A673 (cell line): ENCODE measurements around the gene SPAG16. TPM values are rescaled to one million over a fixed set of nuclear protein-coding genes. Genes with fewer than 3 reads are reported as not detected.

Experiments used
- BruUV-seq: library from RNA; stranded (reverse); fragments of 400-500 nt; replicated peaks from 2 replicates; lab custom pipeline; 2021; lab: Mats Ljungman, UMichigan
- CTCF ChIA-PET: fragments of 300-600 bp; sonication (Branson Sonifier 250); formaldehyde crosslinking; loops from one replicate; lab custom pipeline; 2022; ENCODE audit warnings: antibody characterized with exemption; lab: Charles Lee
- POLR2A ChIA-PET: fragments of 300-600 bp; sonication (Branson Sonifier 250); formaldehyde crosslinking; loops from one replicate; lab custom pipeline; 2022; ENCODE audit warnings: antibody characterized with exemption; ENCODE audit not compliant: low non-redundant PET; lab: Charles Lee
- DNase-seq: peaks from one replicate; pipeline ENCODE4 v3.0.0-alpha.2; 2015; ENCODE audit warnings: low spot score
- H3K27ac ChIP-seq: fragments of 200-600 bp; sonication (generic); 2 replicates; pipeline ENCODE4 v1.5.1; 2016; ENCODE audit warnings: mixed run types, low read depth, mild to moderate bottlenecking, mixed read lengths, antibody characterized with exemption, low read length; ENCODE audit not compliant: poor library complexity, severe bottlenecking
- H3K27me3 ChIP-seq: fragments of 200-600 bp; sonication (generic); replicated peaks from 2 replicates; pipeline ENCODE4 v1.6.1; 2017; ENCODE audit warnings: mixed run types, low read depth, mild to moderate bottlenecking, mixed read lengths, antibody characterized with exemption, low read length; ENCODE audit not compliant: insufficient read depth, poor library complexity
- H3K36me3 ChIP-seq: fragments of 200-600 bp; sonication (generic); 2 replicates; pipeline ENCODE4 v1.6.1; 2016; ENCODE audit warnings: mixed run types, mild to moderate bottlenecking, mixed read lengths, antibody characterized with exemption, low read length; ENCODE audit not compliant: insufficient read depth, poor library complexity, severe bottlenecking
- H3K4me1 ChIP-seq: fragments of 200-600 bp; sonication (generic); 2 replicates; pipeline ENCODE4 v1.6.1; 2017; ENCODE audit warnings: mixed run types, mild to moderate bottlenecking, mixed read lengths, antibody characterized with exemption, low read length; ENCODE audit not compliant: insufficient read depth, poor library complexity, severe bottlenecking
- H3K4me3 ChIP-seq: fragments of 200-600 bp; sonication (generic); 2 replicates; pipeline ENCODE4 v1.5.1; 2016; ENCODE audit warnings: low read depth, mixed run types, mild to moderate bottlenecking, mixed read lengths, low read length; ENCODE audit not compliant: poor library complexity, severe bottlenecking
- H3K9me3 ChIP-seq: fragments of 200-600 bp; sonication (generic); 2 replicates; pipeline ENCODE4 v1.6.1; 2016; ENCODE audit warnings: mixed run types, low read depth, mild to moderate bottlenecking, mixed read lengths, antibody characterized with exemption, low read length; ENCODE audit not compliant: poor library complexity, severe bottlenecking
- EZH2 ChIP-seq: fragments of 200-600 bp; sonication (generic); IDR thresholded peaks from 2 replicates; pipeline ENCODE4 v1.6.1; 2017; ENCODE audit warnings: borderline replicate concordance, low read depth, mild to moderate bottlenecking, mixed read lengths, antibody characterized with exemption, low read length; ENCODE audit not compliant: poor library complexity, severe bottlenecking
- intact Hi-C: fragments of 100-400 bp; cut with micrococcal nuclease; formaldehyde crosslinking; loops from one replicate; pipeline ENCODE4 v1.10.0; 2022; ENCODE audit not compliant: unreplicated experiment
- total RNA-seq: library from RNA; stranded (reverse); gene quantifications from 2 replicates; pipeline ENCODE4 v1.2.3, GENCODE V29; 2021
- TF ChIP-seq, protein P1 (sequence below): fragments of 300-800, 200-600 bp; sonication (generic); conservative IDR thresholded peaks from 2 replicates; pipeline ENCODE4 v1.5.1; 2017; ENCODE audit warnings: low read depth, mild to moderate bottlenecking, antibody characterized with exemption, low read length, moderate library complexity, mixed read lengths

SPAG16 gene
- total RNA-seq, 1 experiment from 2014 or later = 13.1 TPM

DNA sequence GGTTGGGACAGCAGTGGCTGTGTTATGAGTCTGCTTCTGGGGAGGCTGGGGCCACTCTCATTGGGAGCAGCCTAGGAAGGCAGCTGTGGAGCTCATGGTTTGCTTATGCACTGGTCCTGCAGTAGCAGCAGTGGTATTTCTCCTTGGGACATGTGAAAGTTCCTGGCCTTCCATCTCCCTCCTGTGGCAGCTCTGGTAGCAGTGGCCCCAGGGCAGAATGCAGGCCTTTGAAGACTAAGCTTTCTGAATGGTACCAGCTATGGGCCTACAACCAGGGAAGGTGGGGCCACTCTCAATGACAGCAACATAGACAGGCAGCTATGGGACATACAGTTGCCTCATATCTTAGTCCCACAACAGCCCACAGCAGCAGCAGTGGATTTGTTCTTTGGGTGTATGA lies 1009.3 kb downstream of the SPAG16 start:
- ChIA-PET POLR2A (no interaction called here), CTCF (no interaction called here)
- Histone ChIP-seq H3K4me1 (no peaks in the 10 kb centered on the region), H3K27ac (no peak overlapping the region), H3K9me3 (peaks cover 5% of the 10 kb centered on the region), H3K36me3 (no peaks in the 10 kb centered on the region), H3K4me3 (no peak overlapping the region), H3K27me3 (no peaks in the 10 kb centered on the region)
- no peak for DNase-seq
- BruUV-seq = no TSS peak
- TF ChIP-seq EZH2 = no peak
- TF ChIP-seq, protein P1, sequence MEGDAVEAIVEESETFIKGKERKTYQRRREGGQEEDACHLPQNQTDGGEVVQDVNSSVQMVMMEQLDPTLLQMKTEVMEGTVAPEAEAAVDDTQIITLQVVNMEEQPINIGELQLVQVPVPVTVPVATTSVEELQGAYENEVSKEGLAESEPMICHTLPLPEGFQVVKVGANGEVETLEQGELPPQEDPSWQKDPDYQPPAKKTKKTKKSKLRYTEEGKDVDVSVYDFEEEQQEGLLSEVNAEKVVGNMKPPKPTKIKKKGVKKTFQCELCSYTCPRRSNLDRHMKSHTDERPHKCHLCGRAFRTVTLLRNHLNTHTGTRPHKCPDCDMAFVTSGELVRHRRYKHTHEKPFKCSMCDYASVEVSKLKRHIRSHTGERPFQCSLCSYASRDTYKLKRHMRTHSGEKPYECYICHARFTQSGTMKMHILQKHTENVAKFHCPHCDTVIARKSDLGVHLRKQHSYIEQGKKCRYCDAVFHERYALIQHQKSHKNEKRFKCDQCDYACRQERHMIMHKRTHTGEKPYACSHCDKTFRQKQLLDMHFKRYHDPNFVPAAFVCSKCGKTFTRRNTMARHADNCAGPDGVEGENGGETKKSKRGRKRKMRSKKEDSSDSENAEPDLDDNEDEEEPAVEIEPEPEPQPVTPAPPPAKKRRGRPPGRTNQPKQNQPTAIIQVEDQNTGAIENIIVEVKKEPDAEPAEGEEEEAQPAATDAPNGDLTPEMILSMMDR = no peak
- intact Hi-C loops = no loop called here

DNA sequence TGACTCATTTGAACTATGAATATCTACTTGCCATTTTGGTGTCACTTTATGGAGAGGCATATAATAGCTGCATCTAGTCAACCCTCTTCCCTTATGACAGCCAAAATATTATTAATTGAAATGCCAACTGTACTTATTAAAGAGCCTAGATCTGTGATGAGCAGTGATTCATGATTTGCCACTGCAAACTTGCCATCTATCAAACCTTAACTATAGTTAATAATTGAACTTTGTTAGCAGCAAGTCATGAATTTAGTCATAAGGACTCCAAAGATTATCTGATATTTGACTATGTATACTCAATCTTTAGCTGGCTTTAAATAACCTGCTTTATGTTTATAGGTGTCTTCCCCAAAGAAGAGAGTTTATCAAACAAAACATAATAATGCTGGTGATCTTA lies 1010.2 kb downstream of the SPAG16 start:
- H3K9me3 ChIP-seq = peaks cover 5% of the 10 kb centered on the region
- no peak for DNase-seq
- TF ChIP-seq, protein P1 = no peak
- no peak for TF ChIP-seq EZH2
- no peak overlapping the region for H3K27ac ChIP-seq
- BruUV-seq = no TSS peak
- ChIA-PET POLR2A (no interaction called here), CTCF (no interaction called here)
- intact Hi-C loops = no loop called here
- no peaks in the 10 kb centered on the region for H3K27me3 ChIP-seq
- H3K4me3 ChIP-seq = no peak overlapping the region
- H3K4me1 ChIP-seq = no peaks in the 10 kb centered on the region
- no peaks in the 10 kb centered on the region for H3K36me3 ChIP-seq

GRCh38 chr2:214297423-214297822 lies 1013.2 kb downstream of the SPAG16 start:
- CTCF ChIA-PET = no interaction called here
- no peaks in the 10 kb centered on the region for H3K4me1 ChIP-seq
- no TSS peak for BruUV-seq

More at GRCh38 chr2:214297423-214297822, 1013.2 kb downstream of the SPAG16 start:
- Histone ChIP-seq H3K27me3 (no peaks in the 10 kb centered on the region), H3K36me3 (no peaks in the 10 kb centered on the region), H3K4me3 (no peak overlapping the region), H3K9me3 (no peaks in the 10 kb centered on the region), H3K27ac (no peak overlapping the region)
- intact Hi-C loops = no loop called here
- no peak for DNase-seq
- POLR2A ChIA-PET = no interaction called here
- TF ChIP-seq, protein P1 = no peak
- no peak for TF ChIP-seq EZH2
